ENCODE data around the gene RNF215.

DNA sequence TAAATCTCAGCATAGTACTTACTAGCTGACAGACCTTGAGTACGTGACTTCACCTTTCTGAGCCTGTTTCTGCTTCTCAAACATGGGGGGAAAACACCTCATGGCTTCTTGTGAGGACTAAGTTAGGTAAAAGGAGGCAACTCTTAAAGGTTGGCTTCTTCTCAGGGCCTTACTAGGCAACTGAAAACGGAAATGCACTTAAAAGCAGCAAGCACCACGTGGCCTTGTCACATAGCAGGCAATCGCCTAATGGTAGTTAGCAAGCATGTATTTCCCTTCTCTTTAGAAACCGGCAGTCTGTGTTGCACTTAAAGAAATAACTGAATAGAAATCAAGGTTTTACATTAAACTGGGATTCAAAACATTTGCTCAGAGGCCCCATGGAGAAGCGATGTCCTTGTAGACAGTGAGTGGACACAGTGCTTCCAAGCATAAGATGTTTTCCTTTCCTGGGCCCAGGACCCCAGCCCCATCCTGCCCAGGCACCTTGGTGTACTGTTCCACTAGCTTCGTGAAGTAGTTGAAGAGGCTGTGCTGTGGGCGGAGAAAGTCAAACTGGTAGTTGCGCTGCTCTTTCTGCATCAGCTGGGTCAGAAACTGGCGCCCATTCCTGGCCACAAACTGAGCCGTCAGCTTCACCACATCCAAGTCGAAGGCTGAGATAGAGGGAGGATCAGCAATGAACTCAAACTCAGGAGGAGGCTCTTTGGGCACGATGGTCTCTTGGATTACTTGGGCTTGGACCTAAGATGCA, 42.6 kb downstream of the RNF215 start:
- TF ChIP-seq, protein P1, sequence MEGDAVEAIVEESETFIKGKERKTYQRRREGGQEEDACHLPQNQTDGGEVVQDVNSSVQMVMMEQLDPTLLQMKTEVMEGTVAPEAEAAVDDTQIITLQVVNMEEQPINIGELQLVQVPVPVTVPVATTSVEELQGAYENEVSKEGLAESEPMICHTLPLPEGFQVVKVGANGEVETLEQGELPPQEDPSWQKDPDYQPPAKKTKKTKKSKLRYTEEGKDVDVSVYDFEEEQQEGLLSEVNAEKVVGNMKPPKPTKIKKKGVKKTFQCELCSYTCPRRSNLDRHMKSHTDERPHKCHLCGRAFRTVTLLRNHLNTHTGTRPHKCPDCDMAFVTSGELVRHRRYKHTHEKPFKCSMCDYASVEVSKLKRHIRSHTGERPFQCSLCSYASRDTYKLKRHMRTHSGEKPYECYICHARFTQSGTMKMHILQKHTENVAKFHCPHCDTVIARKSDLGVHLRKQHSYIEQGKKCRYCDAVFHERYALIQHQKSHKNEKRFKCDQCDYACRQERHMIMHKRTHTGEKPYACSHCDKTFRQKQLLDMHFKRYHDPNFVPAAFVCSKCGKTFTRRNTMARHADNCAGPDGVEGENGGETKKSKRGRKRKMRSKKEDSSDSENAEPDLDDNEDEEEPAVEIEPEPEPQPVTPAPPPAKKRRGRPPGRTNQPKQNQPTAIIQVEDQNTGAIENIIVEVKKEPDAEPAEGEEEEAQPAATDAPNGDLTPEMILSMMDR (conservative IDR thresholded peaks at IDR 0.05) = no peak
- no peak for TF ChIP-seq EZH2 (IDR thresholded peaks at IDR 0.05; ENCODE audit: low read depth)
